DMS153 treated with DMSO at 0.1 percent for 48 hours (cell line): ENCODE data around the gene C2CD2.

Experiments used
- DNase-seq: peaks from one replicate; lab custom pipeline; 2025; ENCODE audit not compliant: unreplicated experiment; lab: John Stamatoyannopoulos, UW

Gene C2CD2

DNA sequence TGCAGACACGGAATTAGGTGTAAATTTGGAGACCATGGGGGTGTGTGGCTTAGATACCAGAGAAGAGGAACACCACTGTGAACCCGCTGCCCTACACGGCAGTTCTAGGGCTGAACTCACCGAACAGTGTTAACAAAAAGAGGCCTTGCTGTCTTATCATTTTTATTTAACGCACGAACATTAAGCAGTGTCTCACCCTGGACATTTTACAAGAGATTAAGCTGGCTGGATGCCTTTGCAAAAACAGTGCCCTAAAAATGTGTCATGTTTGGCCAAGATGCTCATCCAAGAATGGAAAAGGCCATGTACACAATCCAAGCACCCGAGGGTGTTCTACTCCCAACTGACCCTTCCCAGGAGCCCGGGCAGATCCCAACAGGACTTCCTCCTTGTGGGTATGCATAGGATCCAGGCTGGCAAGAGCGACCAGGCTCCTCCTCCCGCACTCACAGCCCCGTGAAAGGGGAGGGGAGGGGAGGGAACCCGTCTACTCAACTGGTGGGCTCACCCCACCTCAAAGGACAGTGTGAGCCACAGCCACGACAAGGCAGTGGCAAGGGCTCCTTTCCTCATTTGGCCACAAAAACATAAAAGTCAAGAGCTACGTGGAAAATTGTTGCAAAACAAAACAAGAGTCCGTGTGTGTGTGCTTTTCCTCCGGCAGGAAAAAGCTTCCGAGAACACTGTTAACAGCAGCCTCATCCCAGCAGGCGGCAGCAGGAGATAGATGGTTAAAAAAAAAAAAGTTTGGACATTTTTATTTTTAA, 20.3 kb downstream of the C2CD2 start:
- DNase-seq, result no peak

DNA sequence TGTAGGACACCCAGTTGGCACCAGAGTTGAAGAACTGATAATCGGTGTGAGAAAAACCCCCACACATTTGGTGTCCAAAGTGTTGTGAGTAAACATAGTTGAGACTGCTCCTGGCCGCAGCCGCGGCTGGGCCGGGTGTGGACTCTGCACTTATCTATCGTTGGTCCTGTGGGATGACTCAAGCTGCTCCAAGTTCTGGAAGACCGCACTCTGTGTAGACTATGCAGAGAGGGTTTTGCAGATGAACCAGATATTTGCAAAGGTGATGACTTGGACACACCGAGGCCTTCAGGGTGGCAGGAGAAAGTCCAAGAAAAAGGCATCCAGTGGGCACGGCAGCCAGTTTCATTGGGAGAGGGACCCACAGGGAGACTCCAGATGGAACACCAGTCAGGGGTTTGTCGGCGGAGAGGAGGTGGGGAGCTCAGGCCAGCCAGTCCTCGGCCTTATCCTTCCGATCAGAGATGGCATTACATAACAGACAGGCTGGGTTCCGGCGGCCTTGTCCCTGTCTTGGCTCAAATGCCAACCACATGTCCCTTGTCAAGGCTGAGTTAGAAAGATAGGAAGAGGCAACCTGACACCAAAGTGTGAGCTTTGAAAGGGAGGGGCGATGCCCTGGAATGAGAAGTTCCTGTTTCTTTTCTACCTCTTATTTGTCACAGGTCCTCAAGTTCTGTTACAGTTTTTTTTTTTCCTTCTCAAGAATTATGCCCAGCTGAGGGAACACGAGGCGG, 21.1 kb downstream of the C2CD2 start:
- no peak for DNase-seq

DNA sequence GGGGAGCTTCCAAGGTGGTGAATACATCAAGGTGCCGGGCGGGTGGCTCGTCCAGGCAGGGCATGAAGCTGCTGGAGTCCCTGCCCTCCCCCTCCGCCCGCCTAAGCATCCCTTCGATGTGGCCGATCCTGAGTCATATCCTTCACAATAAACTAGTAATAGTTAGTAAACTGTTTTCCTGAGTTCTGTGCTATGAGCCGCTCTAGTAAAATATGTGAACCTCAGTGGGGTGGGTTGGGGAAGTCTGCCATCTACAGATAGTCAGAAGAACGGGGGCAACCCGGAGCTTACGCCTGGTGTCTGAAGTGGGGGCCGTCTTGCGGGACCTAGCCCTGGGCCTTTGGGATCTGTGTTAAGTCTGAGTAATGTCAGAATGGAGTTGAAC, 21.6 kb downstream of the C2CD2 start:
- no peak for DNase-seq

DNA sequence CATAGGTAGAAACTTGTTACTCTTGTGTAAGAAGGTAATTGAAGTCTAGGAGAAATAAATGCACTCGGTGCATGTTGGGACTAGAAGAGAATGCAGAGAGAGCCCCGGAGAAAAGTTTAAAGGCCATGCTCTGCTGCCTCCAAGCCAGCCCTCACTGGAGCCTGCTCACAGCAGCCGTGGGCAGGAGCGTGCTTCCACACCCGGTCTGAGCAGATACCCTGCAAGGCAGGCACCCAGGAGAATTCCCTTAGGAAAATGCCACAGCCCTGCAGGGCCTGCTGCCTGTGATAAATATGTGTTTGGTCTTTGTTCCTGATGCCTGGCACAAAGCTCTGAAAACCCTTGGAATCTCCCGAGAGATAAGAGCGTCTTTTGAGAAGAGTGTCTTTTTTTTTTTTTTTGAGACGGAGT, 22.8 kb downstream of the C2CD2 start:
- no peak for DNase-seq

DNA sequence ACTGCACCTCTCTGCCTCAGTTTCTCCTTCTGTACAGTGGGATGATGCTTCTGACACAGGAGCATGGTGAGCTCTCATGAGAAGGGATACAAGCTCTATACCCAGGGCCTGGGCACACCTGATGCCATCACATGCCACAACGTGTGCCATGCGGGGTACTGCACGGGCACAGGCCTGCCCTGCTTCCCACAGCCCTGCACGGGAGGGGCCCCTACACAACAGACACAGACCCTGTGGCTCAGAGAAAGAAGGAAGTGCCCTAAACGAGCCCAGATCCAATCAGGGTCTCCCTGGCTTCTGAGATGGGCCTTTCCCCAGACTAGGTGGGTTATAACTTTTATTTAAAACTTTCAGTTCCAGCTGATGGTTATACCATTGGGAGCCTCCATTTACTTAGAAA, 24.6 kb downstream of the C2CD2 start:
- DNase-seq, result no peak

DNA sequence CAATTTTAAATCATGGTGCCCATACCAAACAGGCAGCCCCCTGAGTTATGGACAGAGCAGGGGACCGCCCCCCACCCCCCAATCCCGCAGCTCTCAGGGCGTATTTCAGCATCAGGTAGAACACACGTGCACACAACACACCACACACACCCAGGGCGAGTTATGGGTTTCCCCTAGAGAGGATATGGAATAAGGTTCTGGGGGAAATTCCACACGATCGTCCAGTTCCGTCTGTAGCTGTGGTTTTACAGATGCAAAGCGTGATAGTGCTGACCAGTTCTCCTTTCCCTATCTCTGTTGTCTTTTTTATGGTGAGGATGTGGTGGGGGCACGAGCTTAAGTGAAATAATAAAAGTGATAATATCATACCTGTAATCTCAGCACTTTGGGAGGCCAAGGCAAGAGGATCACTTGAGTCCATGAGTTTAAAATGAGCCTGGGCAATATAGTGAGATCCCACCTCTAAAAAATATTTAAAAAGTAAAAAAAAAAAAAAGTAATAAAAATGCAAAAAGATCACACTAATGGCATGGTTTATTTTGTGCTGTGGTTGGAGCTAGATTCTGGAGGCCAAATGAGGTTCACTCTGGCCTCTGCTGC, 25.1 kb downstream of the C2CD2 start:
- DNase-seq, result no peak

DNA sequence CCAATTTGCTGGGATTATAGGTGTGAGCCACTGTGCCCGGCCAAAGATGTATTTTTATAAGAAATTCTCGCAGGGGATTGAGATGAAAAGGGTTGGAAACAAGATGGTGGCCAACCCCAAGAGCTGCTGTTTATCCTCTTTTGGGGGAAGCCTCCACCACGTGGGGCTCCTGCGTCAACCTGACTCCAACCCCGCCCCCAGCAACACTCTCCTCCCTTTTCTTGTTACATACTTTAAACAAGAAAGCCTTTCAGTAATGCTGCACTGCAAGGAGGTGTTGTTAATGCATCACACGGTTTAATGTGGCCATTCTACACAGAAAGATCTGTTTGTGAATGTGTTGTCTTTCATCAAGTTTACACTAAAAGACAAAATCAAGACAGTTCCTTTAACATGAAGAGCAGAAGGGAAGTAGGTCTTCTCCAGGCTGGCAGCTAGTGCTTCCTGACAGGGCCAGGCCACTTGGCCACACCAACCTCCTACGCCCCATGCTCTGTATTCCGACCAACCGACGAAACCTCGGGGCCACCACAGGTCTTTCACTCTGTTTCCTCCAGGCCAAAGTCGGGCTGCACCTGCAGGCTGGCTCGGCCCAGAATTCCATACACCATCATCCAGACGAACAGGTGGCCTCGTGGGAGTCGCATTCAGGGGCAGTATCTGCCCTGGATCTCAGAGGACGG, 25.9 kb downstream of the C2CD2 start:
- DNase-seq, result no peak

DNA sequence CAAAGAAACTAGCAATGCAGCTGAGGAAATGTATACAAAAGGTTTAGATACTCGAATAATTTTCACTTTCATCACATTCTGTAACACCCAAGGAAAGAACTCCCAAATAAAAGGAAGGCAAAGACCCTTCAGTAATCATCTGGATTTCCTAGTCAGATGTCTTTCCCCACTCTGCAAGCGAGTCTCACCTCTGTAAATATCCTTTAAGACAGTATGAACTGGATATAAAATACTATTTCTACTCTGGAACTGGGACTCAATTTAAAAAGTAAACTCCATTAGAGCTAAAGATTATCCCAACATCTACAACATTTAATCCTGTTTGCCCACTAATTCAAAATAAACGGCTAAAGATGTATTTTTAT, 27.0 kb downstream of the C2CD2 start:
- no peak for DNase-seq

DNA sequence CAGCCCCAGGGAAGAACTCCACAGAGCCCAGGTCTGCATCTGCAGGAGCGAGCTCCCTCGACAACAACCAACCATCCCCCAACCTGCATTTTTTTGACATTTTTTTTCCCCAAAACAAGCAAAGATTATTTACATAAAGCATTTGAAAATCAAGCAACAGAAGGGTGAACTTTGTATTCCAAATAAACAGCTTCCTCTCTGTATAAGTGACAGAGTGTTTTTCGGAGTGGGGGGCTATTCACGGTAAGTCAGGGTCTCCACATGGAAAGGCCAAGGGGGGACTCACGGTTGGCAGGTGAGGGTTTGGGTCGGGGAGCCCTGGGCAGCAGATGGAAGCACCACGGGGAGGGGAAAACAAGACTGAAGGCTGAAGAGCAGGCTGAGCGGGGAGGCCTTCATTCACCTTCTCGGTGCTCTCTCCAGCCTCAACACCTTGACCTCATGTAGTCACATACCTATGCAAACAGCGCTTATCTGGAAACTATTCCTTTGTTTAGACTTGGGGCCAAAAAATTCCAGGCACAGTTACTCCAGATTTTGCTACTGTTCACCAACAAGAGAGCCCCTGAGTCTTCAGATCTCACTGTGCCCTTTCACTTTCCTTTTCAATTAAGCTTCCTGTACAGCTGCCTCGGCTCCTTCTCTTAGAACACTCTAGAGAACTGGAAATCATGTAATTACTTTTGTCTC, 27.6 kb downstream of the C2CD2 start:
- peak; percentile 31 for DNase-seq

DNA sequence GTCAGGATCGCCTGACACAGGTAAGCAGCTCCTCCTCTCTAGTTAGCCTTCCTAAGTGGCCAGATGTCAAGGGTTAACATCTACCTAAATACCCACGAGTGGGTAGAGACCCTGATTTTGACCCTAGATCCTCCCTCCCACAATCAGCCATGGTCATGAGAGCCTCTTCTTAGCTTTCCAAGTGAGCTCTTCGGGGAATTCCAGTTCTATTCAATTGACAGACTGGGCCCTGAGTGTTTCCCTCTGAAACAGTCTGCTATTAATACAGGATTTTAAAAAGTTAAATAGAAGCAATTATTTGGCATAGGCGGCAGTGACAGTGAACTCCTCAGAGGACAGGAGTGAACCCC, 28.1 kb downstream of the C2CD2 start:
- no peak for DNase-seq

DNA sequence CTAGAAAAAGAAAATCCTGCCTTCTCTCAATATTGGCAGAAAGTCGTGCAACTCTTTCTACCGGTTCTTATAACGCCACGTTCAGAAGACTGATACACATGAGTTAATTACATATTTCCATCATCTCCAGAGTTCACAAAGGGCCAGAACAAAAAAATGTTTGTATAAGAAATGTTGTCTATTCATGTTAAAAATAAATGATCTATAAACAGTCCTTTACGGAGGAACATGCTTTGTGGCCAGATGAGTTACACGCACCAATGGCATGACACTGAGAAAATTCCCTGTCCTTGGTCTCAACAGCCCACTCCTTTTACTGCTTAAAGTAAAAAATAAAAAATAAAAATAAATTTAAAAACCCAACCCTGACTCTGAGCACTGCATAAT, 29.5 kb downstream of the C2CD2 start:
- no peak for DNase-seq

DNA sequence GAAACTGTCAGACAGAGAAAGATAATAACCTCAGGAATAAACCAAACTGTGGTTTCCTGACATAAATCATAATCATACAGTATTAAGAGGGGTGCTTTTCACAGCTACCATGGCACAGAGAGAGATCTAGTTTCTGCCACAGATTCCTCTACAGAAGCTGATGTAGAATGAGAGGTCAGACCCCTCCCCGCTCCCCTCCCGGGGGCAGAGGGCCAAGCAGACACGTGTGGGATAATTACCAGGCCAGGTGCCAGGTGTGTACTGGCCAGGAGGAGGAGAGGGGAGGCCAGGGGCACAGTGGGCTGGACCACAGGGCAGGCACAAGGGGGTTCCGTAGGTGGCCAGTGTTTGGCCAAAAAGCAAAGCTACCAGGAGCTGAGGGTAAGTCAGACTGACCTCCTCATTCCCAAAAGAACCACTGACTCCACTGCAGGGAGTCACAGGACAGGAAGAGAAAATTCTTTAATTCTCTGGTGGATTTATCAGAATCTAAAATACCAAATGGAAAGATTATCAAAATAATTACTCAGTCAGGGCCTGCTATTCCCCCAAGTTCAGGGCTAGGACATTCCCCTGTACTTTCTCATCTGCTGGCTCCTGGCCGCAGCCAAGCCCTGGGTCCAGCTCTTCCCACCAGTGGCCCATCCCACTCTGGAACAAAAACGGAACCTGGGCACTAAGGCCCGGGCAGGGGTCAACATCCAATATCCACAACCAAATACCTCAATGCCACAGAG, 30.0 kb downstream of the C2CD2 start:
- no peak for DNase-seq

DNA sequence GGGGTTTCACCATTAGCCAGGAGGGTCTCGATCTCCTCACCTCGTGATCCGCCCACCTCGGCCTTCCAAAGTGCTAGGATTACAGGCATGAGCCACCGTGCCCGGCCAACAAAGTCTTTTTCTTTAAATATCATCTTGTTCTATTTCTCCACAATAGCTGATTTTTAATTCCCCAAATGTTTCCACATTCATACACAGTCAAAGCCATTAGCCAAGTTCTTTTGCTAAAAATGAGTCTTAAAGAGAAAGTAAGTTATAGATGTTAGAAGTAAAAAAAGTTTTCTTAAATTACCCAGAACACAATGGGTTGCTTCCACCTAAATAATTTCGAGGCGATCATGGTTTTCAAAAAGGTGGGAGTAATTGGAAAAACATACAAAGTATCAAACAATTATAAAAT, 30.6 kb downstream of the C2CD2 start:
- DNase-seq, result no peak

DNA sequence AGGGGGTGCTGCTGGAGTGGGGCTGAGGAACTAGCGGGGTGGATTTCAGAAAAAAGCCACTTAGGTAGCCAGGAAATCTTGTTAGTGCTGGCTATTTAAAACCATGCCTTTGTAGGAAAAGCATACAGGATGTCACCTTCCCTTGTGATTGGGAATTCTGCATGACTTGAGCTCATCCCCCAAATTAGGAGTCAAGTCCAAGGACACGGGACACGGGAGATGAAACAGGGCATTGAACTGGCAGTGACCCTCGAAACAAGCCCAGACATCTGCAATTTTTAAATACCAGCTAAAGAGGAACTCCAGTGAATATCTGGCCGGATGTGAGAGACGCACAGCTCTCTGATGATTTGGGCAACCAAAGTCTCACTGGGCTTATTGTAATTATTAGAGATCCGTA, 32.8 kb downstream of the C2CD2 start:
- DNase-seq, result no peak

DNA sequence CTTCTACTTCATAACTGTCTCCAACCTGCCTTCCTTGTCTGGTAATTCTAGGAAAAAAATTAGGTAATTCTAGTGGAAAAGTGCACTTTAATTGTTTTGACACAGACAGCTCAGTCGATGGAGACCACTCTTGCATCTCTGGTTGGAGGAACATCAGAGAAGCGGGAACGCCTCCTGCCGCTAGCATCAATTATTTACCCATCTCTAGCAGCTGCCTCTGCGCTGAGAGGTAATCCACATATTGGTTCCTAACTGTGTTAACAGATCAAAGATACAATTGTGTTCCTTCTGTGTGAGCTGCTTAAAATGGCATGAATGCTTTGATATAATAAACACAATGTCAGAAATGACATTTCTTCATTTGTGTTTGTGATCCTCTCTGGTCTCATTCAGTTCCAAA, 33.3 kb downstream of the C2CD2 start:
- no peak for DNase-seq

DNA sequence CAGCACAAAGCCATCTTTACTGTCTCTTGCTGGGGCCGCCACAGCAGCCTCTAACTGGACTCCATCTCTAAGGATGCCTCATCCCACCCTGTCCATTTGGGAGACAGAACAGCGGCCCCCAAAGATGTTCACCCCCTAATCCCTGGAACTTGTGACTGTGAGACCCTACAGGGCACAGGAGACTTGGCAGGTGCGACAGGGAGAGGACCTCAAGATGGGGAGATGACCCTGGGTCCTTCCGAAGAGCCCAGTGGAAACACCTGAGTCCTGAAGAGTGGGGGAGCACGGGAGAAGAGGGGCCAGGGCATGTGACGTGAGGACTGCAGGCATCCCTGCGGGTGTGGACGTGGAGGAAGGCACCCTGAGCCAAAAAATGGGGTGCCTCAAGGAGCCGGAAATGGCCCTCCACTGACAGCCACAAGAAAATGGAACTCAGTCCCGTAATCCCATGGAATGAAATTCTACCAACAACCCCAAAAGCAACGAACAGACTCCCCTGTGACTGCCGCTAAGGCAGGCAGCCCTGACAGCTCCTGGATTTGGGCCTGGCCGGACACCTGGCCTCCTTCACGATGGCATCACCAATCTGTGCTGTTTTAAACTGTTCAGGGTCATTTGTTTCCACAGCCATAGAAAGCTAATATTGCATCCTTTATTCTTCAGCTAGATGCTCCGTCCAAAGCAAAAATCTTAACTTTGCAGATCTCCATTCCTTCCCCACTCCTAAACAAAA, 34.0 kb downstream of the C2CD2 start:
- DNase-seq, result no peak

DNA sequence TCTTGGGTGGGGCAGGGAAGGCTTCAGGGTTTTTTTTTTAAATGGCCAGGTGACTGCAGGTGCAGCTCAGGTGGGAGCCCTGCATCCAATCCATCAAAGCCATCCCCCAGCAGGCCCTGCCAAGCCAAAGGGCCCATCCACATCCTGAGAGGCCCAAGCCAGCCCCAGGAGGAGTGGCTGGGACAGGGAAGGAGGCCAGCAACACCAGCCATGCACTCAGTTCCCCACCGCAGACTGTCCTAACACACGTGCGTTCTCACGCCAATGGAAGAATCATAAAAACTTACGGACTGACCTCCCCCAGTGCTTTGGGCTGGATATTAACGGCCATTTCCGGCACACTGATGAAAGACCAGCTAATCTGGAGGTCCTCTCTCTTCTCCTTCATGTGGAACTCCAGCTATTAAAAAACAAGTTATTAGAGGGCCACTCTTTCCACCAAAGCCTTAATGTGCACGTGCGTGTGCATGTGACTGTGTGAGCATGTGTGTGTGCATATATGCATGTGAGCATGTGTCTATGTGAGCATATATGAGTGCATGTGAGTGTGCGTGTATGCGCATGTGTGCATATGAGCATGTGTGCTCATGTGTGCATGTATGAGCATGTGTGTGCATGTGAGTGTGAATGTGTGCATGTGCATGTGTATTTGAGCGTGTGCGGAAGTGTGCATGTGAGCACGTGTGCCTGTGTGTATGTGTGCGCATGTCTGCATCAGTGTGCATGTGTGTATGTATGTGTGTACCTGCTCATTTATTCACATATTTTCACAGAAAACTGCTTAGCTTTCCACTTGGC, 35.1 kb downstream of the C2CD2 start:
- DNase-seq, result no peak

DNA sequence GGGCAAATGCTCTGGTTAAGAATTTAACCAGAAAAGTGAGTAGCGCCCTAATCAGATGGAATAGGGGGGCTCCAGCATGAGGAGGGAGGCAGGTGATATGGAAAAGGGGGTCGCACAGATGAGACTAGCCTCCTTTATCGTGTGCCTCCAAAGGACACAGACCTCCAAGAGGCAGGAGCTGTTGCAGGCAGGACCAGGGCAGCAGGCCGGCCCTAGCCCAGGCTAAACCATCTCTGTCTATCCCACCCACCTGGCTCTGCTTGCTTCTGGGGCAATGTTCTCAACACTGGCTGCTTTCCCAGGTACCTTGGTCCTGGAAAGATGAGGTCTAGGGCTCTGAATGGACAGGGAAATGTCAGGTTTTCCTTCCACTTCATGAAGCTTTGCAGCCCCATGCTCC, 36.3 kb downstream of the C2CD2 start:
- no peak for DNase-seq

DNA sequence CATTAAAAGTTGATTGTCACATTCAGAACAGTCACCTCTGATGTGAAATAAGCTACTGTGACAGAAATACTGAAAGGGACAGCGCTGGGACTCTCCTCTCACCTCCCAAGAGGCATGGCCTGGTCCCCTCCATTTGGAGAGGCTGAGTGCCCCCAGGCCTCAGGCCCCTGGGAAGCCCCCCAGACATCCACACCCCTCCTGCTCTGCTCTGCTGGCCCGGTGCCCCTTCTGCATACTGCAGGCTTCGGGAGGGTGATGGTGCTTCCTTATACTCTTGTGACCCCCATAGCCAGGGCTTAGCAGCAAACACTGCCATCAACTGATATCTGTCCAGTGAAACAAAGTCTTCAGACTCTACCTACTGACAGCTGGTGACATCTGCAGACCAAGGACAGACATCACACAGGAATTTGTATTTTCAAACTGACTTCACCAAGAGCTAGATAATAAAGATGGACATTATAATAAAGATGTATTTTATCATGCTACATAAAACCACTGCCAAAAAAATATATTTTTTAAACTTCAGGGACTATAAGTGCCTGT, 36.9 kb downstream of the C2CD2 start:
- DNase-seq, result no peak
